Measurements from ENCODE around the gene ID1. TPM values are rescaled to one million over a fixed set of nuclear protein-coding genes. Genes with fewer than 3 reads are reported as not detected.
"Not testable (repeated sequence)": the region's sequence is repeated elsewhere in the genome, so short reads cannot be mapped to it uniquely, and the experiment has no call there.

ID1 gene
- polyA plus RNA-seq, 1 donor from 2014 or later, result 30.6 TPM

DNA sequence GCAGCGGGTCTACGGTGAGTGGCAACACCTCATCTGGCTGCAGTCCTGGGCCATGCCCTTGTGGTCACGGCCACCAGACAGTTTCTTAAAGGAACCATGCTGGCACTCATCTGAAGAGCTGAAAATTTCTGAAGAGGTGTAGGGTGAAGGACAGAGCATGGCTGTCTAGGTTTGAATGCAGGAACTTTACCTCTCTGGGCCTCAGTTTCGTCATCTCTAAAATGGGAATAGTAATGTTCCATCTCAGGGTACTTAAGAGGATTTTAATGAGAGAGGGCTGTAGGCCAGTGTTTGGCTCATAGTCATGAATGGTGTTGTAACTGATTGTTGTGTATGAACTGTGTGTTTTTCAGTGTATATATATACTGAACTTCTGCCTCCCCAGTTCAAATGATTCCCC is 38.4 kb downstream of the ID1 start:
- TF ChIP-seq, protein P1, sequence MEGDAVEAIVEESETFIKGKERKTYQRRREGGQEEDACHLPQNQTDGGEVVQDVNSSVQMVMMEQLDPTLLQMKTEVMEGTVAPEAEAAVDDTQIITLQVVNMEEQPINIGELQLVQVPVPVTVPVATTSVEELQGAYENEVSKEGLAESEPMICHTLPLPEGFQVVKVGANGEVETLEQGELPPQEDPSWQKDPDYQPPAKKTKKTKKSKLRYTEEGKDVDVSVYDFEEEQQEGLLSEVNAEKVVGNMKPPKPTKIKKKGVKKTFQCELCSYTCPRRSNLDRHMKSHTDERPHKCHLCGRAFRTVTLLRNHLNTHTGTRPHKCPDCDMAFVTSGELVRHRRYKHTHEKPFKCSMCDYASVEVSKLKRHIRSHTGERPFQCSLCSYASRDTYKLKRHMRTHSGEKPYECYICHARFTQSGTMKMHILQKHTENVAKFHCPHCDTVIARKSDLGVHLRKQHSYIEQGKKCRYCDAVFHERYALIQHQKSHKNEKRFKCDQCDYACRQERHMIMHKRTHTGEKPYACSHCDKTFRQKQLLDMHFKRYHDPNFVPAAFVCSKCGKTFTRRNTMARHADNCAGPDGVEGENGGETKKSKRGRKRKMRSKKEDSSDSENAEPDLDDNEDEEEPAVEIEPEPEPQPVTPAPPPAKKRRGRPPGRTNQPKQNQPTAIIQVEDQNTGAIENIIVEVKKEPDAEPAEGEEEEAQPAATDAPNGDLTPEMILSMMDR (IDR thresholded peaks at IDR 0.05; ENCODE audit: poor library complexity, severe bottlenecking), result no peak
- no peak for TF ChIP-seq EP300 (conservative IDR thresholded peaks at IDR 0.05; ENCODE audit: poor library complexity, severe bottlenecking)
- no peak for TF ChIP-seq EZH2 (IDR thresholded peaks at IDR 0.05; ENCODE audit: borderline replicate concordance, insufficient read depth, low read length, poor library complexity, severe bottlenecking)
- H3K9me3 ChIP-seq (ENCODE audit: low read length), result no peaks in the 10 kb centered on the region
- H3K9ac ChIP-seq (ENCODE audit: low read length), result no peak overlapping the region
- no peaks in the 10 kb centered on the region for H3K9me2 ChIP-seq (ENCODE audit: insufficient read depth, low read length)
- no peak overlapping the region for H2AFZ ChIP-seq (ENCODE audit: low read depth, low read length)
- H3K4me3 ChIP-seq (ENCODE audit: low read length), result no peak overlapping the region
- H3K36me3 ChIP-seq (ENCODE audit: insufficient read depth, low read length), result no peaks in the 10 kb centered on the region
- no peaks in the 10 kb centered on the region for H3K79me2 ChIP-seq (replicated peaks; ENCODE audit: insufficient read depth, low read length)
- H3K27me3 ChIP-seq (ENCODE audit: insufficient read depth, low read depth, low read length), result no peaks in the 10 kb centered on the region
- no peak overlapping the region for H3K27ac ChIP-seq (ENCODE audit: low read length)
- no peaks in the 10 kb centered on the region for H3F3A ChIP-seq (ENCODE audit: insufficient read depth, low read length, poor library complexity, severe bottlenecking)
- H3K4me2 ChIP-seq (ENCODE audit: low read length), result no peak overlapping the region
- H4K20me1 ChIP-seq (ENCODE audit: insufficient read depth), result no peaks in the 10 kb centered on the region

DNA sequence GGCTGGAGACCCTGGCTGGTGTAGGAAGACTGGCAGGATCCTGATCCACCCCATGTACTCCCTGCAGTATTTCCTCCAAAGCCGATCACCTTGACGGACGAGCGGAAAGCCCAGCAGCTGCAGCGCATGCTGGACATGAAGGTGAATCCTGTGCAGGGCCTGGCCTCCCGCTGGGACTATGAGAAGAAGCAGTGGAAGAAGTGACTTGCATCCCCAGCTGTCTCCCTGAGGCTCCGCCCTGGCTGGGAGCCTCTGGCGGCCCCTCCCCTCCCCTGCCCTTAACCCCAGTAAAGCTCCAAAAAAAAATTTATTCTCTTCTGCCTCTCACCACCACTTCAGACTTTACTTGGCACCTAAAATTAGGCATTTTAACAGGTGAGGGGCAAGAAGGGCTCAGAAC is 39.6 kb downstream of the ID1 start:
- no peaks in the 10 kb centered on the region for H3F3A ChIP-seq (ENCODE audit: insufficient read depth, low read length, poor library complexity, severe bottlenecking)
- no peaks in the 10 kb centered on the region for H3K9me3 ChIP-seq (ENCODE audit: low read length)
- no peak overlapping the region for H3K27ac ChIP-seq (ENCODE audit: low read length)
- no peaks in the 10 kb centered on the region for H3K9me2 ChIP-seq (ENCODE audit: insufficient read depth, low read length)
- TF ChIP-seq POLR2AphosphoS5 (IDR thresholded peaks at IDR 0.05) (no peak), EZH2 (IDR thresholded peaks at IDR 0.05; ENCODE audit: borderline replicate concordance, insufficient read depth, low read length, poor library complexity, severe bottlenecking) (no peak), MXI1 (conservative IDR thresholded peaks at IDR 0.05; ENCODE audit: poor library complexity, severe bottlenecking) (no peak), EP300 (conservative IDR thresholded peaks at IDR 0.05; ENCODE audit: poor library complexity, severe bottlenecking) (no peak), SMC3 (conservative IDR thresholded peaks at IDR 0.05; ENCODE audit: poor library complexity) (no peak), TAF1 (IDR thresholded peaks at IDR 0.05; ENCODE audit: low read depth) (no peak), RAD21 (conservative IDR thresholded peaks at IDR 0.05) (no peak)
- TF ChIP-seq, protein P2, sequence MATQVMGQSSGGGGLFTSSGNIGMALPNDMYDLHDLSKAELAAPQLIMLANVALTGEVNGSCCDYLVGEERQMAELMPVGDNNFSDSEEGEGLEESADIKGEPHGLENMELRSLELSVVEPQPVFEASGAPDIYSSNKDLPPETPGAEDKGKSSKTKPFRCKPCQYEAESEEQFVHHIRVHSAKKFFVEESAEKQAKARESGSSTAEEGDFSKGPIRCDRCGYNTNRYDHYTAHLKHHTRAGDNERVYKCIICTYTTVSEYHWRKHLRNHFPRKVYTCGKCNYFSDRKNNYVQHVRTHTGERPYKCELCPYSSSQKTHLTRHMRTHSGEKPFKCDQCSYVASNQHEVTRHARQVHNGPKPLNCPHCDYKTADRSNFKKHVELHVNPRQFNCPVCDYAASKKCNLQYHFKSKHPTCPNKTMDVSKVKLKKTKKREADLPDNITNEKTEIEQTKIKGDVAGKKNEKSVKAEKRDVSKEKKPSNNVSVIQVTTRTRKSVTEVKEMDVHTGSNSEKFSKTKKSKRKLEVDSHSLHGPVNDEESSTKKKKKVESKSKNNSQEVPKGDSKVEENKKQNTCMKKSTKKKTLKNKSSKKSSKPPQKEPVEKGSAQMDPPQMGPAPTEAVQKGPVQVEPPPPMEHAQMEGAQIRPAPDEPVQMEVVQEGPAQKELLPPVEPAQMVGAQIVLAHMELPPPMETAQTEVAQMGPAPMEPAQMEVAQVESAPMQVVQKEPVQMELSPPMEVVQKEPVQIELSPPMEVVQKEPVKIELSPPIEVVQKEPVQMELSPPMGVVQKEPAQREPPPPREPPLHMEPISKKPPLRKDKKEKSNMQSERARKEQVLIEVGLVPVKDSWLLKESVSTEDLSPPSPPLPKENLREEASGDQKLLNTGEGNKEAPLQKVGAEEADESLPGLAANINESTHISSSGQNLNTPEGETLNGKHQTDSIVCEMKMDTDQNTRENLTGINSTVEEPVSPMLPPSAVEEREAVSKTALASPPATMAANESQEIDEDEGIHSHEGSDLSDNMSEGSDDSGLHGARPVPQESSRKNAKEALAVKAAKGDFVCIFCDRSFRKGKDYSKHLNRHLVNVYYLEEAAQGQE (IDR thresholded peaks at IDR 0.05; ENCODE audit: borderline replicate concordance), result no peak
- TF ChIP-seq, protein P1 (IDR thresholded peaks at IDR 0.05; ENCODE audit: poor library complexity, severe bottlenecking), result no peak
- H2AFZ ChIP-seq (ENCODE audit: low read depth, low read length), result no peak overlapping the region
- H3K4me3 ChIP-seq (ENCODE audit: low read length), result no peak overlapping the region
- H3K79me2 ChIP-seq (replicated peaks; ENCODE audit: insufficient read depth, low read length), result no peaks in the 10 kb centered on the region
- H3K27me3 ChIP-seq (ENCODE audit: insufficient read depth, low read depth, low read length), result no peaks in the 10 kb centered on the region
- H3K36me3 ChIP-seq (ENCODE audit: insufficient read depth, low read length), result no peaks in the 10 kb centered on the region
- H3K4me2 ChIP-seq (ENCODE audit: low read length), result no peak overlapping the region
- H4K20me1 ChIP-seq (ENCODE audit: insufficient read depth), result no peaks in the 10 kb centered on the region
- no peak overlapping the region for H3K9ac ChIP-seq (ENCODE audit: low read length)

DNA sequence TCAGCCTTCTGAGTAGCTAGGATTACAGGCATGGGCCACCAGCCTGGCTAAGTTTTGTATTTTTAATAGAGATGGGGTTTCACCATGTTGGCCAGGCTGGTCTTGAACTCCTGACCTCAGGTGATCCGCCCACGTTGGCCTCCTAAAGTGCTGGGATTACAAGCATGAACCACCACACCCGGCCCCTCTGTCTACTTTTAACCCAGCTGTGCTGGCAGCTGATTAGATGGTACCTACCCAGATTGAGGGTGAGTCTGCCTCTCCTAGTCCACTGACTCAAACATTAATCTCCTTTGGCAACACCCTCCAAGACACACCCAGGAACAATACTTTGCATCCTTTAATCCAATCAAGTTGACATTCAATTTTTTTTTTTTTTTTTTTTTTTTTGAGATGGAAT is 43.0 kb downstream of the ID1 start:
- not testable (repeated sequence) for H3K27ac ChIP-seq (ENCODE audit: low read length); H3K27me3 ChIP-seq (ENCODE audit: insufficient read depth, low read depth, low read length); H2AFZ ChIP-seq (ENCODE audit: low read depth, low read length); H3F3A ChIP-seq (ENCODE audit: insufficient read depth, low read length, poor library complexity, severe bottlenecking); H4K20me1 ChIP-seq (ENCODE audit: insufficient read depth); H3K4me2 ChIP-seq (ENCODE audit: low read length); H3K36me3 ChIP-seq (ENCODE audit: insufficient read depth, low read length); H3K9ac ChIP-seq (ENCODE audit: low read length); H3K9me2 ChIP-seq (ENCODE audit: insufficient read depth, low read length); H3K9me3 ChIP-seq (ENCODE audit: low read length); H3K79me2 ChIP-seq (replicated peaks; ENCODE audit: insufficient read depth, low read length); H3K4me3 ChIP-seq (ENCODE audit: low read length)

Data from neural cell (in vitro differentiated cells).